Measurements from ENCODE around the gene PVALB.

The PVALB gene

DNA sequence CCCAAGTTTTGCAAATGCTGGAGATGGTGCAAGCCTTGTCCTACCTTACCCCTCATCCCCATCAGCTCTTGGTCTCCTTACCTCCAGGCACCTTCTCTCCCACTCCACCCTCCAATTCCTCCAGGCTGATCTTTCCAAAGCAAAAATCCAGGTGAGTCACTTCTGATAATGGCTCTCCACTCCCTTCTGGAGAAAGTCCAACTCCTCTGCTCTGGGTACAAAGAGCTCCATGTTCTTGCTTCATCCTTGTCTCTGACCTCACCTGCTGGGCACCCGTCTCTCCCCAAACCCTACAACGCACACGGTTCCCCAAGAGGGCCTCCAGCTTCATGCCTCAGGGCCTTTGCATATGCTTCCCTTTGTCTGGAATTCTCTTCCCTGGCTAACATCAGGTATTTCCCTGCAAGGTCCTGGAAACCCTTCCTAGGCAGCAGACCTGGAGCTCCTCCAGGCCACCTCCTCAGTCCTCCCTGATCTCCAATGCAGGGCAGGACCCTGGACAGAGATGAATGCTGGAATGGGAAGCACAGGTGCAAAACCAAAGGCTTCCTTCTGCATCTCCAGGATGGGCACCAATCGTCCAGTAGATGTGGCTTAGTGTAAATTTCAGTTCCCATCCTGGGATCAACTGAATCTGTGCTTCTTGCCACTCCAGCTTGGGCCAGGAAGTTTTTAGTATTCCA lies 63.6 kb downstream of the PVALB start:
- FAIRE-seq = no peak
- DNase-seq (ENCODE audit: insufficient read length, low spot score) = no peak
- TF ChIP-seq POLR2A (IDR thresholded peaks at IDR 0.05; ENCODE audit: low read depth, low read length) = no peak
- TF ChIP-seq POLR2AphosphoS5 (IDR thresholded peaks at IDR 0.05; ENCODE audit: low read depth, low read length) = no peak
- no peak for TF ChIP-seq POU2F2 (IDR thresholded peaks at IDR 0.05; ENCODE audit: low read depth, low read length)
- TF ChIP-seq TAF1 (IDR thresholded peaks at IDR 0.05; ENCODE audit: low read depth, low read length) = no peak
